IMR-90 (cell line): Measurements from ENCODE around the gene PLCH1. TPM values are rescaled to one million over a fixed set of nuclear protein-coding genes. Genes with fewer than 3 reads are reported as not detected.

Experiments used
- ATAC-seq: fragments of 200-7000 bp; cut with Tn5 transposase; 2 replicates; pipeline ENCODE4 v1.9.1; 2020; ENCODE audit warnings: low read depth, mild to moderate bottlenecking, moderate library complexity
- BruUV-seq: library from RNA; stranded (reverse); fragments of 400-500 nt; replicated peaks from 2 replicates; lab custom pipeline; 2021; lab: Mats Ljungman, UMichigan
- CTCF ChIA-PET: fragments of 300-600 bp; formaldehyde crosslinking; extraction: SDS; loops from one replicate; lab custom pipeline; 2021; ENCODE audit warnings: antibody characterized with exemption; lab: Yijun Ruan, JAX
- POLR2A ChIA-PET: fragments of 300-600 bp; sonication (Branson Sonifier 250); formaldehyde crosslinking; loops from one replicate; lab custom pipeline; 2022; ENCODE audit warnings: antibody characterized with exemption; ENCODE audit not compliant: unreplicated experiment; lab: Charles Lee
- DNase-seq: peaks from one replicate; pipeline ENCODE4 v3.0.0; 2013
- H2AFZ ChIP-seq: replicated peaks from 2 replicates; pipeline ENCODE3; 2013; ENCODE audit warnings: low read length, mild to moderate bottlenecking; ENCODE audit not compliant: poor library complexity
- H2AK5ac ChIP-seq: 2 replicates; pipeline ENCODE4 v1.6.1; 2013; ENCODE audit warnings: low read depth, low read length, inconsistent platforms
- H2AK9ac ChIP-seq: replicated peaks from 2 replicates; pipeline ENCODE3; 2013; ENCODE audit warnings: mild to moderate bottlenecking, low read depth, low read length, moderate library complexity; ENCODE audit not compliant: poor library complexity
- H2BK120ac ChIP-seq: 2 replicates; pipeline ENCODE4 v1.6.1; 2013; ENCODE audit warnings: low read depth, low read length, inconsistent platforms
- H2BK15ac ChIP-seq: 3 replicates; pipeline ENCODE4 v1.6.1; 2013; ENCODE audit warnings: low read depth, low read length, inconsistent platforms
- H2BK20ac ChIP-seq: 2 replicates; pipeline ENCODE4 v1.6.1; 2013; ENCODE audit warnings: low read depth, mild to moderate bottlenecking, inconsistent platforms, low read length, moderate library complexity
- H2BK5ac ChIP-seq: 2 replicates; pipeline ENCODE4 v1.6.1; 2013; ENCODE audit warnings: mild to moderate bottlenecking, low read depth, low read length, inconsistent platforms; ENCODE audit not compliant: poor library complexity, severe bottlenecking
- H3K14ac ChIP-seq: replicated peaks from 2 replicates; pipeline ENCODE4 v1.6.1; 2013; ENCODE audit warnings: low read depth, low read length, inconsistent platforms
- H3K18ac ChIP-seq: 2 replicates; pipeline ENCODE4 v1.6.1; 2013; ENCODE audit warnings: low read depth, low read length, control low read depth
- H3K23ac ChIP-seq: 2 replicates; pipeline ENCODE4 v1.6.1; 2013; ENCODE audit warnings: low read depth, low read length, inconsistent platforms
- H3K27ac ChIP-seq: 2 replicates; pipeline ENCODE4 v1.5.1; 2013; ENCODE audit warnings: mild to moderate bottlenecking, control low read depth, low read length; ENCODE audit not compliant: insufficient read depth
- H3K27me3 ChIP-seq: 2 replicates; pipeline ENCODE4 v1.6.1; 2013; ENCODE audit warnings: low read length; ENCODE audit not compliant: control insufficient read depth, insufficient read depth
- H3K36me3 ChIP-seq: 2 replicates; pipeline ENCODE4 v1.6.1; 2013; ENCODE audit warnings: low read length, mixed read lengths; ENCODE audit not compliant: control insufficient read depth, insufficient read depth
- H3K4ac ChIP-seq: 2 replicates; pipeline ENCODE4 v1.6.1; 2013; ENCODE audit warnings: low read depth, low read length, inconsistent platforms
- H3K4me1 ChIP-seq: 2 replicates; pipeline ENCODE4 v1.6.1; 2013; ENCODE audit warnings: low read length, mixed read lengths; ENCODE audit not compliant: control insufficient read depth, insufficient read depth
- H3K4me2 ChIP-seq: 2 replicates; pipeline ENCODE4 v1.6.1; 2013; ENCODE audit warnings: low read depth, mild to moderate bottlenecking, control low read depth, low read length, moderate library complexity
- H3K4me3 ChIP-seq: 2 replicates; pipeline ENCODE4 v1.5.1; 2013; ENCODE audit warnings: low read depth, mild to moderate bottlenecking, control low read depth, low read length, moderate library complexity; ENCODE audit not compliant: insufficient read depth
- H3K56ac ChIP-seq: 2 replicates; pipeline ENCODE4 v1.6.1; 2013; ENCODE audit warnings: low read length, inconsistent platforms; ENCODE audit not compliant: insufficient read depth; ENCODE audit errors: extremely low read depth
- H3K79me1 ChIP-seq, 2 experiments: 2 replicates each; pipeline ENCODE4 v1.6.1; 2013; ENCODE audit warnings: low read length in 2 of 2, inconsistent platforms in 1 of 2, low read depth in 1 of 2
- H3K9ac ChIP-seq: 2 replicates; pipeline ENCODE4 v1.6.1; 2013; ENCODE audit warnings: low read depth, low read length, control low read depth
- H3K9me1 ChIP-seq: 2 replicates; pipeline ENCODE4 v1.6.1; 2013; ENCODE audit warnings: low read length, inconsistent platforms; ENCODE audit not compliant: insufficient read depth
- H3K9me3 ChIP-seq: 2 replicates; pipeline ENCODE4 v1.6.1; 2013; ENCODE audit warnings: low read length; ENCODE audit not compliant: control insufficient read depth, insufficient read depth
- H4K20me1 ChIP-seq: 2 replicates; pipeline ENCODE4 v1.6.1; 2013; ENCODE audit warnings: low read length, inconsistent platforms; ENCODE audit not compliant: insufficient read depth
- H4K5ac ChIP-seq: 2 replicates; pipeline ENCODE4 v1.6.1; 2013; ENCODE audit warnings: mild to moderate bottlenecking, low read depth, low read length, control low read depth
- H4K8ac ChIP-seq, 2 experiments: 2 replicates each; pipeline ENCODE4 v1.6.1; 2013; ENCODE audit warnings: low read depth in 2 of 2, low read length in 2 of 2, control low read depth in 1 of 2, inconsistent platforms in 1 of 2
- H4K91ac ChIP-seq: 2 replicates; pipeline ENCODE4 v1.6.1; 2013; ENCODE audit warnings: low read depth, low read length, inconsistent platforms; ENCODE audit not compliant: insufficient read depth
- BHLHE40 ChIP-seq: fragments of 150-350 bp; IDR thresholded peaks from 2 replicates; pipeline ENCODE4 v1.6.1; 2016; ENCODE audit warnings: mild to moderate bottlenecking, low read depth, low read length
- CEBPB ChIP-seq: IDR thresholded peaks from 2 replicates; pipeline ENCODE4 v1.6.1; 2012; ENCODE audit warnings: low read depth, low read length, improper control_type of control experiment
- CHD1 ChIP-seq: IDR thresholded peaks from 2 replicates; pipeline ENCODE4 v1.6.1; 2012; ENCODE audit warnings: low read depth, low read length, improper control_type of control experiment
- FOS ChIP-seq: fragments of 150-350 bp; IDR thresholded peaks from 2 replicates; pipeline ENCODE4 v1.6.1; 2016; ENCODE audit warnings: low read depth, low read length
- MAFK ChIP-seq: IDR thresholded peaks from 2 replicates; pipeline ENCODE4 v1.6.1; 2012; ENCODE audit warnings: low read depth, low read length, improper control_type of control experiment
- MAZ ChIP-seq: IDR thresholded peaks from 2 replicates; pipeline ENCODE4 v1.6.1; 2012; ENCODE audit warnings: low read depth, mild to moderate bottlenecking, low read length, improper control_type of control experiment, moderate library complexity, borderline replicate concordance
- MXI1 ChIP-seq: IDR thresholded peaks from 2 replicates; pipeline ENCODE4 v1.6.1; 2012; ENCODE audit warnings: low read depth, mild to moderate bottlenecking, low read length, moderate library complexity, borderline replicate concordance
- NFE2L2 ChIP-seq: fragments of 150-350 bp; IDR thresholded peaks from 2 replicates; pipeline ENCODE4 v1.6.1; 2016; ENCODE audit warnings: low read depth, mild to moderate bottlenecking, low read length
- POLR2A ChIP-seq: IDR thresholded peaks from 2 replicates; pipeline ENCODE4 v1.6.1; 2012; ENCODE audit warnings: mild to moderate bottlenecking, low read depth, low read length
- RAD21 ChIP-seq: IDR thresholded peaks from 2 replicates; pipeline ENCODE4 v1.6.1; 2012; ENCODE audit warnings: low read length, improper control_type of control experiment
- RCOR1 ChIP-seq: IDR thresholded peaks from 2 replicates; pipeline ENCODE4 v1.6.1; 2012; ENCODE audit warnings: mild to moderate bottlenecking, low read length, improper control_type of control experiment; ENCODE audit not compliant: insufficient replicate concordance
- RFX5 ChIP-seq: IDR thresholded peaks from 2 replicates; pipeline ENCODE4 v1.8.0; 2012; ENCODE audit warnings: low read depth, mild to moderate bottlenecking, low read length, moderate library complexity
- SMC3 ChIP-seq: fragments of 150-350 bp; IDR thresholded peaks from 2 replicates; pipeline ENCODE4 v1.6.1; 2016; ENCODE audit warnings: low read depth, mild to moderate bottlenecking, antibody characterized with exemption, low read length, moderate library complexity
- WGBS, 2 experiments: methylation state at CpG; one replicate each; pipeline versions ENCODE4 v1.1.5 to v1.1.7; 2013; ENCODE audit warnings: missing lambda C conversion rate in 2 of 2; ENCODE audit not compliant: insufficient read length in 1 of 2; ENCODE audit errors: extremely low coverage in 2 of 2; 5-methylcytosine and 5-hydroxymethylcytosine counted together
- dilution Hi-C: fragments of 300-500 bp; cut with HindIII; formaldehyde crosslinking; loops from one replicate; pipeline ENCODE4 v1.14.3; 2018; ENCODE audit warnings: low sequenced_read_pairs; ENCODE audit not compliant: unreplicated experiment
- in situ Hi-C: fragments of 300-500 bp; cut with MboI; formaldehyde crosslinking; loops from 3 replicates; pipeline ENCODE4 v1.14.3; 2019; ENCODE audit warnings: low sequenced_read_pairs, inconsistent platforms, mixed read lengths
- intact Hi-C: fragments of 100-400 bp; cut with micrococcal nuclease; formaldehyde crosslinking; loops from 2 replicates; pipeline ENCODE4 v1.10.0; 2022
- polyA plus RNA-seq, 3 experiments: library from polyadenylated mRNA; depleted of rRNA; stranded (reverse); fragments of >200 nt; gene quantifications; 2 replicates each; pipeline ENCODE4 v1.2.3, GENCODE V29; 2012; ENCODE audit warnings: low replicate concordance in 1 of 3
- total RNA-seq: library from RNA; depleted of rRNA; stranded (reverse); fragments of >200 nt; gene quantifications from 2 replicates; pipeline ENCODE4 v1.2.3, GENCODE V29; 2012
- TF ChIP-seq, protein P1 (sequence below): fragments of 150-350 bp; IDR thresholded peaks from 2 replicates; pipeline ENCODE4 v1.6.1; 2017; ENCODE audit warnings: mild to moderate bottlenecking, antibody characterized with exemption, low read length, low read depth
- TF ChIP-seq, protein P2 (sequence below): fragments of 150-350 bp; IDR thresholded peaks from 2 replicates; pipeline ENCODE4 v1.6.1; 2016; ENCODE audit warnings: low read depth, mild to moderate bottlenecking, low read length, moderate library complexity, borderline replicate concordance
- TF ChIP-seq, protein P3 (sequence below): conservative IDR thresholded peaks from 2 replicates; pipeline ENCODE4 v1.5.1; 2012; ENCODE audit warnings: mild to moderate bottlenecking, low read depth, low read length, improper control_type of control experiment

PLCH1 gene
- total and polyA plus RNA-seq, 2 of the 4 experiments (the other 2 are of a cell fraction), result not detected

GRCh38 chr3:155444771-155445170 lies 300.1 kb downstream of the PLCH1 start:
- H2AK9ac ChIP-seq, result no peak overlapping the region
- H3K23ac ChIP-seq, result no peak overlapping the region
- ATAC-seq (no peak), DNase-seq (no peak)
- no peak overlapping the region for H3K4ac ChIP-seq
- H3K4me2 ChIP-seq, result no peak overlapping the region
- H2BK120ac ChIP-seq, result no peak overlapping the region
- intact Hi-C loops (no loop called here), dilution Hi-C loops (no loop called here), in situ Hi-C loops (no loop called here)
- no peak overlapping the region for H4K91ac ChIP-seq
- H2BK5ac ChIP-seq, result no peak overlapping the region
- POLR2A ChIA-PET, result no interaction called here
- no peaks in the 10 kb centered on the region for H3K27me3 ChIP-seq
- no peak overlapping the region for H4K8ac ChIP-seq
- no peaks in the 10 kb centered on the region for H3K36me3 ChIP-seq
- H3K18ac ChIP-seq, result no peak overlapping the region
- H3K79me1 ChIP-seq, result no peaks in the 10 kb centered on the region
- H2AFZ ChIP-seq, result no peak overlapping the region
- H3K14ac ChIP-seq, result no peak overlapping the region
- H3K4me3 ChIP-seq, result no peak overlapping the region
- 83% methylated on average over 2 of the region's 4 CpGs; no CpG with 5 or more reads in 1 of the 2 experiments for WGBS, 2 experiments
- CTCF ChIA-PET, result no interaction called here
- H3K4me1 ChIP-seq, result no peaks in the 10 kb centered on the region
- H4K20me1 ChIP-seq, result no peaks in the 10 kb centered on the region
- H3K9ac ChIP-seq, result no peak overlapping the region
- no peaks in the 10 kb centered on the region for H3K9me3 ChIP-seq
- no peak overlapping the region for H3K27ac ChIP-seq
- no peak overlapping the region for H2AK5ac ChIP-seq
- no peak overlapping the region for H4K5ac ChIP-seq
- H3K56ac ChIP-seq, result no peak overlapping the region
- no peaks in the 10 kb centered on the region for H3K9me1 ChIP-seq
- no TSS peak for BruUV-seq
- no peak overlapping the region for H2BK20ac ChIP-seq
- no peak overlapping the region for H2BK15ac ChIP-seq
- TF ChIP-seq POLR2A (no peak), MXI1 (no peak), CEBPB (no peak), FOS (no peak), RCOR1 (no peak), MAFK (no peak), RAD21 (no peak), CHD1 (no peak), BHLHE40 (no peak), NFE2L2 (no peak), RFX5 (no peak), MAZ (no peak), SMC3 (no peak)
- TF ChIP-seq, protein P1, sequence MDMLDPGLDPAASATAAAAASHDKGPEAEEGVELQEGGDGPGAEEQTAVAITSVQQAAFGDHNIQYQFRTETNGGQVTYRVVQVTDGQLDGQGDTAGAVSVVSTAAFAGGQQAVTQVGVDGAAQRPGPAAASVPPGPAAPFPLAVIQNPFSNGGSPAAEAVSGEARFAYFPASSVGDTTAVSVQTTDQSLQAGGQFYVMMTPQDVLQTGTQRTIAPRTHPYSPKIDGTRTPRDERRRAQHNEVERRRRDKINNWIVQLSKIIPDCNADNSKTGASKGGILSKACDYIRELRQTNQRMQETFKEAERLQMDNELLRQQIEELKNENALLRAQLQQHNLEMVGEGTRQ, result no peak
- TF ChIP-seq, protein P2, sequence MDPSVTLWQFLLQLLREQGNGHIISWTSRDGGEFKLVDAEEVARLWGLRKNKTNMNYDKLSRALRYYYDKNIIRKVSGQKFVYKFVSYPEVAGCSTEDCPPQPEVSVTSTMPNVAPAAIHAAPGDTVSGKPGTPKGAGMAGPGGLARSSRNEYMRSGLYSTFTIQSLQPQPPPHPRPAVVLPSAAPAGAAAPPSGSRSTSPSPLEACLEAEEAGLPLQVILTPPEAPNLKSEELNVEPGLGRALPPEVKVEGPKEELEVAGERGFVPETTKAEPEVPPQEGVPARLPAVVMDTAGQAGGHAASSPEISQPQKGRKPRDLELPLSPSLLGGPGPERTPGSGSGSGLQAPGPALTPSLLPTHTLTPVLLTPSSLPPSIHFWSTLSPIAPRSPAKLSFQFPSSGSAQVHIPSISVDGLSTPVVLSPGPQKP, result no peak
- TF ChIP-seq, protein P3, sequence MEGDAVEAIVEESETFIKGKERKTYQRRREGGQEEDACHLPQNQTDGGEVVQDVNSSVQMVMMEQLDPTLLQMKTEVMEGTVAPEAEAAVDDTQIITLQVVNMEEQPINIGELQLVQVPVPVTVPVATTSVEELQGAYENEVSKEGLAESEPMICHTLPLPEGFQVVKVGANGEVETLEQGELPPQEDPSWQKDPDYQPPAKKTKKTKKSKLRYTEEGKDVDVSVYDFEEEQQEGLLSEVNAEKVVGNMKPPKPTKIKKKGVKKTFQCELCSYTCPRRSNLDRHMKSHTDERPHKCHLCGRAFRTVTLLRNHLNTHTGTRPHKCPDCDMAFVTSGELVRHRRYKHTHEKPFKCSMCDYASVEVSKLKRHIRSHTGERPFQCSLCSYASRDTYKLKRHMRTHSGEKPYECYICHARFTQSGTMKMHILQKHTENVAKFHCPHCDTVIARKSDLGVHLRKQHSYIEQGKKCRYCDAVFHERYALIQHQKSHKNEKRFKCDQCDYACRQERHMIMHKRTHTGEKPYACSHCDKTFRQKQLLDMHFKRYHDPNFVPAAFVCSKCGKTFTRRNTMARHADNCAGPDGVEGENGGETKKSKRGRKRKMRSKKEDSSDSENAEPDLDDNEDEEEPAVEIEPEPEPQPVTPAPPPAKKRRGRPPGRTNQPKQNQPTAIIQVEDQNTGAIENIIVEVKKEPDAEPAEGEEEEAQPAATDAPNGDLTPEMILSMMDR, result no peak
